ENCODE measurements around the gene TUNAR.

- TF ChIP-seq PATZ1 (CRISPR knock-in tag; IDR thresholded peaks at IDR 0.05; ENCODE audit: borderline replicate concordance) = no peak
- no peak for TF ChIP-seq ZNF8 (CRISPR knock-in tag; IDR thresholded peaks at IDR 0.05)
- no peak for TF ChIP-seq RARB (CRISPR knock-in tag; IDR thresholded peaks at IDR 0.05)
- no peak for TF ChIP-seq BACH2 (CRISPR knock-in tag; IDR thresholded peaks at IDR 0.05; ENCODE audit: borderline replicate concordance)
- TF ChIP-seq ZFP3 (CRISPR knock-in tag; IDR thresholded peaks at IDR 0.05) = no peak
- no peak for TF ChIP-seq GLIS3 (CRISPR knock-in tag; IDR thresholded peaks at IDR 0.05)
- TF ChIP-seq ARNTL (CRISPR knock-in tag; IDR thresholded peaks at IDR 0.05; ENCODE audit: borderline replicate concordance, low read depth) = no peak
- TF ChIP-seq, protein P1, sequence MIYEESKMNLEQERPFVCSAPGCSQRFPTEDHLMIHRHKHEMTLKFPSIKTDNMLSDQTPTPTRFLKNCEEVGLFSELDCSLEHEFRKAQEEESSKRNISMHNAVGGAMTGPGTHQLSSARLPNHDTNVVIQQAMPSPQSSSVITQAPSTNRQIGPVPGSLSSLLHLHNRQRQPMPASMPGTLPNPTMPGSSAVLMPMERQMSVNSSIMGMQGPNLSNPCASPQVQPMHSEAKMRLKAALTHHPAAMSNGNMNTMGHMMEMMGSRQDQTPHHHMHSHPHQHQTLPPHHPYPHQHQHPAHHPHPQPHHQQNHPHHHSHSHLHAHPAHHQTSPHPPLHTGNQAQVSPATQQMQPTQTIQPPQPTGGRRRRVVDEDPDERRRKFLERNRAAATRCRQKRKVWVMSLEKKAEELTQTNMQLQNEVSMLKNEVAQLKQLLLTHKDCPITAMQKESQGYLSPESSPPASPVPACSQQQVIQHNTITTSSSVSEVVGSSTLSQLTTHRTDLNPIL (CRISPR knock-in tag; IDR thresholded peaks at IDR 0.05; ENCODE audit: low read depth) = no peak
- no peak for TF ChIP-seq ZFP30 (CRISPR knock-in tag; IDR thresholded peaks at IDR 0.05)
- TF ChIP-seq CSDC2 (CRISPR knock-in tag; IDR thresholded peaks at IDR 0.05) = no peak
- TF ChIP-seq ZC3H10 (CRISPR knock-in tag; IDR thresholded peaks at IDR 0.05) = no peak
- no peak for TF ChIP-seq ESRRG (CRISPR knock-in tag; IDR thresholded peaks at IDR 0.05)
Observed at GRCh38 chr14:95901054-95901453, 24.4 kb downstream of the TUNAR start.
